Esophagus squamous epithelium (tissue), 5 donors: ENCODE measurements around the gene BCO1. TPM values are rescaled to one million over a fixed set of nuclear protein-coding genes. Genes with fewer than 3 reads are reported as not detected.

Experiments used
- DNase-seq: peaks from one replicate; lab custom pipeline; 2025; lab: John Stamatoyannopoulos, UW
- H3K27ac ChIP-seq, 4 donors: fragments of 200-600 bp; sonication (generic); one replicate each; pipeline ENCODE4 v1.5.1; 2016 to 2019; ENCODE audit warnings: mild to moderate bottlenecking in 1 of 4
- H3K27me3 ChIP-seq, 4 donors: fragments of 200-600 bp; sonication (generic); 1 replicate in 3 of 4; 2 replicates in 1 of 4; pipeline versions ENCODE4 v1.5.1 to v1.6.0; 2017 to 2021; ENCODE audit warnings: antibody characterized with exemption in 1 of 4
- H3K36me3 ChIP-seq, 3 donors: fragments of 200-600 bp; sonication (generic); one replicate each; pipeline ENCODE4 v1.5.1; 2016 to 2019
- H3K4me1 ChIP-seq, 3 donors: fragments of 200-600 bp; sonication (generic); one replicate each; pipeline ENCODE4 v1.5.1; 2017 to 2019
- H3K4me3 ChIP-seq, 4 donors: fragments of 200-600 bp; sonication (generic); 1 replicate in 3 of 4; 2 replicates in 1 of 4; pipeline ENCODE4 v1.5.1; 2016 to 2019; ENCODE audit warnings: mild to moderate bottlenecking in 2 of 4, moderate library complexity in 1 of 4
- H3K9me3 ChIP-seq, 3 donors: fragments of 200-600 bp; sonication (generic); one replicate each; pipeline ENCODE4 v1.5.1; 2016 to 2019
- CTCF ChIP-seq, 6 experiments: fragments of 450-650 bp in 4 of 6; fragments of 200-600 bp in 2 of 6; sonication (generic) in 2 of 6; IDR thresholded peaks; one replicate each; pipeline ENCODE4 v1.5.1; 2016 to 2019; ENCODE audit warnings: antibody characterized with exemption in 6 of 6, mild to moderate bottlenecking in 4 of 6, moderate library complexity in 4 of 6
- POLR2A ChIP-seq, 4 donors: fragments of 450-650 bp; IDR thresholded peaks; one replicate each; pipeline ENCODE4 v1.6.1; 2017; ENCODE audit warnings: antibody characterized with exemption in 4 of 4, mild to moderate bottlenecking in 4 of 4, moderate library complexity in 3 of 4
- WGBS, 2 donors: methylation state at CpG; one replicate each; pipeline ENCODE4 v1.1.5; 2018; 5-methylcytosine and 5-hydroxymethylcytosine counted together
- intact Hi-C: fragments of 100-400 bp; cut with DNase I; formaldehyde crosslinking; loops from one replicate; pipeline ENCODE4 v1.15.0; 2022
- total RNA-seq, 4 donors: library from RNA; depleted of rRNA; stranded (reverse); fragments of >200 nt; gene quantifications; one replicate each; pipeline ENCODE4 v1.1.0, GENCODE V29; 2016
- donor health status: DM: yes; HTN: yes; CAD: no.

Gene BCO1
- total RNA-seq, 4 donors from 2014 or later = 0.19 to 0.83 (median 0.59) TPM; not detected in 1

GRCh38 chr16:81291117-81291516, 52.6 kb downstream of the BCO1 start:
- Histone ChIP-seq H3K9me3 (no peaks in the 10 kb centered on the region), H3K27ac (no peak overlapping the region), H3K4me1 (peaks cover 0 to 3% (median 0%) of the 10 kb centered on the region in 3 donors), H3K4me3 (no peak overlapping the region), H3K27me3 (no peaks in the 10 kb centered on the region), H3K36me3 (no peaks in the 10 kb centered on the region)
- intact Hi-C loops = no loop called here
- WGBS, 2 donors = 90 to 92% methylated on average over 9 of the region's 9 CpGs
- TF ChIP-seq POLR2A (IDR thresholded peaks at IDR 0.05) (no peak), CTCF (IDR thresholded peaks at IDR 0.05) (no peak)
- DNase-seq = no peak

GRCh38 chr16:81292936-81293335, 54.4 kb downstream of the BCO1 start:
- H3K4me3 ChIP-seq = no peak overlapping the region
- DNase-seq = no peak
- intact Hi-C loops = no loop called here
- TF ChIP-seq POLR2A (IDR thresholded peaks at IDR 0.05) (no peak), CTCF (IDR thresholded peaks at IDR 0.05) (no peak)
- H3K36me3 ChIP-seq = no peaks in the 10 kb centered on the region
- H3K4me1 ChIP-seq = peaks cover 0 to 9% (median 0%) of the 10 kb centered on the region in 3 donors
- no peaks in the 10 kb centered on the region for H3K27me3 ChIP-seq
- H3K27ac ChIP-seq = no peak overlapping the region
- 78 to 83% methylated on average over 5 of the region's 5 CpGs for WGBS, 2 donors
- H3K9me3 ChIP-seq = no peaks in the 10 kb centered on the region

GRCh38 chr16:81293909-81294802, 55.7 kb downstream of the BCO1 start:
- H3K9me3 ChIP-seq = no peaks in the 10 kb centered on the region
- intact Hi-C loops = no loop called here
- no peak overlapping the region for H3K27ac ChIP-seq
- no peak for TF ChIP-seq POLR2A (IDR thresholded peaks at IDR 0.05)
- TF ChIP-seq CTCF (IDR thresholded peaks at IDR 0.05) = no peak
- no peak overlapping the region for H3K4me3 ChIP-seq
- 57 to 73% methylated on average over 11 of the region's 11 CpGs for WGBS, 2 donors
- DNase-seq = no peak
- H3K36me3 ChIP-seq = no peaks in the 10 kb centered on the region
- no peaks in the 10 kb centered on the region for H3K27me3 ChIP-seq
- peaks cover 0 to 5% (median 0%) of the 10 kb centered on the region in 3 donors for H3K4me1 ChIP-seq

- TF ChIP-seq CTCF (IDR thresholded peaks at IDR 0.05) (peak in 1 of 6 experiments; percentile 38), POLR2A (IDR thresholded peaks at IDR 0.05) (no peak)
- no peak overlapping the region for H3K27ac ChIP-seq
- H3K4me1 ChIP-seq = peaks cover 0 to 5% (median 0%) of the 10 kb centered on the region in 3 donors
- H3K4me3 ChIP-seq = no peak overlapping the region
- no peaks in the 10 kb centered on the region for H3K9me3 ChIP-seq
- no peak for DNase-seq
- WGBS, 2 donors = 43 to 52% methylated on average over 4 to 7 of the region's 7 CpGs
- intact Hi-C loops = no loop called here
- no peaks in the 10 kb centered on the region for H3K27me3 ChIP-seq
- no peaks in the 10 kb centered on the region for H3K36me3 ChIP-seq
Measured at GRCh38 chr16:81296631-81297030, 58.1 kb downstream of the BCO1 start.

- intact Hi-C loops = no loop called here
- no peak for TF ChIP-seq POLR2A (IDR thresholded peaks at IDR 0.05)
- no peak for TF ChIP-seq CTCF (IDR thresholded peaks at IDR 0.05)
- peaks cover 0 to 28% (median under 1%) of the 10 kb centered on the region in 3 donors for H3K4me1 ChIP-seq
- peaks cover 0 to 9% (median 0%) of the 10 kb centered on the region in 3 donors for H3K36me3 ChIP-seq
- DNase-seq = no peak
- no peak overlapping the region for H3K27ac ChIP-seq
- 66 to 91% methylated on average over 3 of the region's 3 CpGs for WGBS, 2 donors
- H3K4me3 ChIP-seq = no peak overlapping the region
- H3K9me3 ChIP-seq = no peaks in the 10 kb centered on the region
- no peaks in the 10 kb centered on the region for H3K27me3 ChIP-seq
Measured at GRCh38 chr16:81307770-81308169, 69.3 kb downstream of the BCO1 start.
